H9 (cell line): ENCODE measurements around the gene MARCHF7. TPM values are rescaled to one million over a fixed set of nuclear protein-coding genes. Genes with fewer than 3 reads are reported as not detected.

Experiments
- DNase-seq: peaks from one replicate; pipeline ENCODE4 v3.0.0-alpha.2; 2017
- H2AFZ ChIP-seq: one replicate; pipeline ENCODE4 v1.6.1; 2013; ENCODE audit warnings: mild to moderate bottlenecking, low read length, control low read depth, moderate library complexity
- H2AK5ac ChIP-seq: 2 replicates; pipeline ENCODE4 v1.6.1; 2013; ENCODE audit warnings: low read length, control low read depth, mixed read lengths; ENCODE audit not compliant: insufficient read length
- H2BK120ac ChIP-seq: one replicate; pipeline ENCODE4 v1.6.1; 2013; ENCODE audit warnings: low read depth, mild to moderate bottlenecking, low read length, control low read depth, inconsistent platforms; ENCODE audit not compliant: poor library complexity, severe bottlenecking
- H2BK12ac ChIP-seq: 2 replicates; pipeline ENCODE4 v1.6.1; 2013; ENCODE audit warnings: low read length, control low read depth, mixed read lengths, low read depth; ENCODE audit not compliant: insufficient read length
- H2BK15ac ChIP-seq: 2 replicates; pipeline ENCODE4 v1.6.1; 2013; ENCODE audit warnings: low read depth, low read length, control low read depth
- H2BK20ac ChIP-seq: one replicate; pipeline ENCODE4 v1.6.1; 2013; ENCODE audit warnings: low read depth, mild to moderate bottlenecking, low read length, control low read depth, inconsistent platforms; ENCODE audit not compliant: poor library complexity, severe bottlenecking
- H2BK5ac ChIP-seq: 2 replicates; pipeline ENCODE4 v1.6.1; 2013; ENCODE audit warnings: low read length, control low read depth, mixed read lengths; ENCODE audit not compliant: insufficient read length
- H3K14ac ChIP-seq: 2 replicates; pipeline ENCODE4 v1.6.1; 2013; ENCODE audit warnings: low read length, control low read depth; ENCODE audit not compliant: insufficient read depth
- H3K18ac ChIP-seq: 2 replicates; pipeline ENCODE4 v1.6.1; 2013; ENCODE audit warnings: low read depth, mild to moderate bottlenecking, mixed read lengths, low read length, control low read depth; ENCODE audit not compliant: insufficient read length
- H3K23ac ChIP-seq: 2 replicates; pipeline ENCODE4 v1.6.1; 2013; ENCODE audit warnings: low read length, control low read depth, mixed read lengths, low read depth; ENCODE audit not compliant: insufficient read length
- H3K23me2 ChIP-seq: 2 replicates; pipeline ENCODE4 v1.6.1; 2013; ENCODE audit warnings: low read depth, mild to moderate bottlenecking, mixed read lengths, low read length, control low read depth; ENCODE audit not compliant: insufficient read length, poor library complexity, severe bottlenecking
- H3K27ac ChIP-seq: 2 replicates; pipeline ENCODE4 v1.5.1; 2013; ENCODE audit warnings: low read length, control low read depth, mixed read lengths, low read depth; ENCODE audit not compliant: insufficient read length
- H3K27me3 ChIP-seq: 2 replicates; pipeline ENCODE4 v1.6.1; 2013; ENCODE audit warnings: low read length, control low read depth, inconsistent platforms; ENCODE audit not compliant: insufficient read depth
- H3K4ac ChIP-seq: 2 replicates; pipeline ENCODE4 v1.6.1; 2013; ENCODE audit warnings: low read depth, mild to moderate bottlenecking, control low read depth, inconsistent platforms, low read length, moderate library complexity
- H3K4me1 ChIP-seq: 2 replicates; pipeline ENCODE4 v1.6.1; 2013; ENCODE audit warnings: low read length, control low read depth, inconsistent platforms; ENCODE audit not compliant: insufficient read depth
- H3K4me2 ChIP-seq: 2 replicates; pipeline ENCODE4 v1.6.1; 2013; ENCODE audit warnings: low read length, control low read depth, mixed read lengths; ENCODE audit not compliant: insufficient read length, insufficient read depth
- H3K56ac ChIP-seq: 2 replicates; pipeline ENCODE4 v1.6.1; 2013; ENCODE audit warnings: low read depth, mild to moderate bottlenecking, mixed read lengths, low read length, control low read depth; ENCODE audit not compliant: insufficient read length
- H3K79me1 ChIP-seq: 2 replicates; pipeline ENCODE4 v1.6.1; 2013; ENCODE audit warnings: low read depth, mild to moderate bottlenecking, moderate library complexity, low read length, control low read depth, inconsistent platforms; ENCODE audit not compliant: insufficient read depth, poor library complexity, severe bottlenecking
- H3K79me2 ChIP-seq: 2 replicates; pipeline ENCODE4 v1.6.1; 2013; ENCODE audit warnings: low read length, control low read depth, inconsistent platforms; ENCODE audit not compliant: insufficient read depth
- H3K9ac ChIP-seq: 2 replicates; pipeline ENCODE4 v1.6.1; 2013; ENCODE audit warnings: low read length, control low read depth, mixed read lengths; ENCODE audit not compliant: insufficient read length; ENCODE audit errors: extremely low read depth
- H3K9me3 ChIP-seq: one replicate; pipeline ENCODE4 v1.6.1; 2013; ENCODE audit warnings: low read depth, low read length, inconsistent platforms; ENCODE audit not compliant: control insufficient read depth
- H3T11ph ChIP-seq: one replicate; pipeline ENCODE4 v1.6.1; 2013; ENCODE audit warnings: mild to moderate bottlenecking, low read length, control low read depth, inconsistent platforms
- H4K20me1 ChIP-seq: one replicate; pipeline ENCODE4 v1.6.1; 2013; ENCODE audit not compliant: control insufficient read depth, insufficient read length, insufficient read depth
- H4K5ac ChIP-seq: 2 replicates; pipeline ENCODE4 v1.6.1; 2013; ENCODE audit warnings: low read depth, mild to moderate bottlenecking, mixed read lengths, low read length, control low read depth; ENCODE audit not compliant: insufficient read length
- H4K8ac ChIP-seq: replicated peaks from 2 replicates; pipeline ENCODE4 v1.6.1; 2013; ENCODE audit warnings: low read length, control low read depth, mixed read lengths, low read depth; ENCODE audit not compliant: insufficient read length
- H4K91ac ChIP-seq: 2 replicates; pipeline ENCODE4 v1.6.1; 2013; ENCODE audit warnings: low read depth, mild to moderate bottlenecking, moderate library complexity, mixed read lengths, low read length, control low read depth; ENCODE audit not compliant: insufficient read length
- H3K27ac Mint-ChIP-seq, 3 experiments: 2 replicates in 2 of 3; 3 replicates in 1 of 3; pipeline ENCODE4 v1.8.0; 2020 to 2021; ENCODE audit warnings: mixed read lengths in 3 of 3, mild to moderate bottlenecking in 1 of 3, moderate library complexity in 1 of 3
- H3K27me3 Mint-ChIP-seq: 2 replicates; pipeline ENCODE4 v1.8.0; 2021; ENCODE audit warnings: low read depth, mild to moderate bottlenecking, moderate library complexity, mixed read lengths
- H3K36me3 Mint-ChIP-seq, 3 experiments: 2 replicates in 2 of 3; 3 replicates in 1 of 3; pipeline ENCODE4 v1.8.0; 2020 to 2021; ENCODE audit warnings: low read depth in 3 of 3, mixed read lengths in 3 of 3; ENCODE audit not compliant: insufficient read depth in 1 of 3
- H3K4me1 Mint-ChIP-seq, 2 experiments: 2 replicates each; pipeline ENCODE4 v1.8.0; 2020; ENCODE audit warnings: mixed read lengths in 2 of 2
- H3K4me3 Mint-ChIP-seq, 2 experiments: 2 replicates in 1 of 2; 3 replicates in 1 of 2; pipeline ENCODE4 v1.8.0; 2020 to 2021; ENCODE audit warnings: mild to moderate bottlenecking in 2 of 2, mixed read lengths in 2 of 2, moderate library complexity in 1 of 2
- H3K9me3 Mint-ChIP-seq, 2 experiments: 2 replicates in 1 of 2; 3 replicates in 1 of 2; pipeline ENCODE4 v1.8.0; 2020; ENCODE audit warnings: mild to moderate bottlenecking in 2 of 2, mixed read lengths in 2 of 2, moderate library complexity in 1 of 2
- CTCF ChIP-seq: fragments of 200-600 bp; sonication (generic); conservative IDR thresholded peaks from 3 replicates; pipeline ENCODE4 v1.8.0; 2021; ENCODE audit warnings: antibody characterized with exemption, mild to moderate bottlenecking
- WGBS: extraction: QIAGEN DNeasy Blood & Tissue Kit; methylation state at CpG from one replicate; pipeline ENCODE4 v1.1.7; 2013; ENCODE audit warnings: missing lambda C conversion rate, low lambda C conversion rate, mixed read lengths; ENCODE audit not compliant: insufficient read length; ENCODE audit errors: extremely low coverage; 5-methylcytosine and 5-hydroxymethylcytosine counted together
- total RNA-seq: library from RNA; stranded (reverse); gene quantifications from 2 replicates; pipeline ENCODE4 v1.2.1, GENCODE V29; 2021

Gene MARCHF7
- total RNA-seq, 1 experiment from 2014 or later, result 111 TPM

GRCh38 chr2:159750873-159751272 is 38.6 kb downstream of the MARCHF7 start:
- peak overlapping the region in 1 of 3 experiments; percentile 41; a peak in 2 of 7 replicates for H3K27ac Mint-ChIP-seq
- no peak for TF ChIP-seq CTCF
- H3K56ac ChIP-seq, result no peak overlapping the region
- H3K4me3 Mint-ChIP-seq, result no peak overlapping the region
- H3K79me1 ChIP-seq, result peaks cover 4% of the 10 kb centered on the region
- H3K36me3 Mint-ChIP-seq, result peaks cover 31 to 62% (median 62%) of the 10 kb centered on the region in 3 experiments
- H3K4me1 ChIP-seq, result no peaks in the 10 kb centered on the region
- no peaks in the 10 kb centered on the region for H3K9me3 ChIP-seq
- no peaks in the 10 kb centered on the region for H3K9me3 Mint-ChIP-seq
- H4K8ac ChIP-seq, result no peak overlapping the region
- no peak overlapping the region for H2AK5ac ChIP-seq
- no peak overlapping the region for H3T11ph ChIP-seq
- H3K79me2 ChIP-seq, result peaks cover 3% of the 10 kb centered on the region; the same call in 1 of the 2 replicates
- no peak overlapping the region for H3K23ac ChIP-seq
- H2BK20ac ChIP-seq, result no peak overlapping the region
- WGBS, result no CpG with 5 or more reads among the region's 1 CpG
- no peak overlapping the region for H3K4me2 ChIP-seq
- no peak overlapping the region for H2BK120ac ChIP-seq
- no peak overlapping the region for H2AFZ ChIP-seq
- H3K9ac ChIP-seq, result no peak overlapping the region
- H3K18ac ChIP-seq, result no peak overlapping the region
- no peaks in the 10 kb centered on the region for H3K27me3 Mint-ChIP-seq
- DNase-seq, result no peak
- H3K27me3 ChIP-seq, result no peaks in the 10 kb centered on the region
- no peak overlapping the region for H3K14ac ChIP-seq
- no peaks in the 10 kb centered on the region for H3K4me1 Mint-ChIP-seq
- no peak overlapping the region for H4K5ac ChIP-seq
- no peak overlapping the region for H2BK15ac ChIP-seq
- no peak overlapping the region for H3K27ac ChIP-seq
- H2BK12ac ChIP-seq, result no peak overlapping the region
- no peaks in the 10 kb centered on the region for H4K20me1 ChIP-seq
- H3K4ac ChIP-seq, result no peak overlapping the region
- H2BK5ac ChIP-seq, result no peak overlapping the region
- no peaks in the 10 kb centered on the region for H3K23me2 ChIP-seq
- no peak overlapping the region for H4K91ac ChIP-seq
